ENCODE measurements around the gene CFAP46. TPM values are rescaled to one million over a fixed set of nuclear protein-coding genes. Genes with fewer than 3 reads are reported as not detected.

CFAP46 gene
- polyA plus RNA-seq, 1 donor from 2014 or later = 2.6 TPM

DNA sequence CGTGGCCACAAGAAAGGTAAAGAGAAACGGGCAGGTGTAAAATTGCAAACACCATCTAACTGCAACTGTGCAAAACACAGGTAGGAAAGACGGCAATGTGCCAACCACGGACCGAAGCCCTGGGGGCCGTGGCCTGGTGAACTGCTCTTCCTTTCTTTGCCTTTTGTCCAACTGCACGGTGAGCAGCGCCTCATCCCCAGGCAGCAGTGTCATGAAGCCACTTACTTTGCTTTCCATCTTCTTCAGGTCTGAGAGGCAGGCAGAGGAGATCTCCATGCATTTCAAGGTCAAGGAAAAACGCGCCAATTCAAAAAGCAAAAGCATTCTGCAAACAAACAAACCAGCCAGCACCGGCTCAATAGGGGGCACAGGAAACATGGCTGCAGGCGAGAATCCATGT is 12.9 kb downstream of the CFAP46 start:
- Histone ChIP-seq H3K4me2 (ENCODE audit: low read length) (no peak overlapping the region), H3K9me3 (ENCODE audit: low read length) (no peaks in the 10 kb centered on the region), H3K9ac (ENCODE audit: low read length) (no peak overlapping the region), H3K27ac (ENCODE audit: low read length) (no peak overlapping the region), H4K20me1 (ENCODE audit: insufficient read depth) (no peaks in the 10 kb centered on the region), H3K27me3 (ENCODE audit: insufficient read depth, low read depth, low read length) (no peaks in the 10 kb centered on the region), H3K9me2 (ENCODE audit: insufficient read depth, low read length) (no peaks in the 10 kb centered on the region), H2AFZ (ENCODE audit: low read depth, low read length) (no peak overlapping the region), H3K4me3 (ENCODE audit: low read length) (no peak overlapping the region), H3K36me3 (ENCODE audit: insufficient read depth, low read length) (no peaks in the 10 kb centered on the region), H3F3A (ENCODE audit: insufficient read depth, low read length, poor library complexity, severe bottlenecking) (no peaks in the 10 kb centered on the region), H3K79me2 (replicated peaks; ENCODE audit: insufficient read depth, low read length) (no peaks in the 10 kb centered on the region)
- no peak for TF ChIP-seq RAD21 (conservative IDR thresholded peaks at IDR 0.05)
- TF ChIP-seq EZH2 (IDR thresholded peaks at IDR 0.05; ENCODE audit: borderline replicate concordance, insufficient read depth, low read length, poor library complexity, severe bottlenecking) = no peak
- no peak for TF ChIP-seq SMC3 (conservative IDR thresholded peaks at IDR 0.05; ENCODE audit: poor library complexity)
- TF ChIP-seq, protein P1, sequence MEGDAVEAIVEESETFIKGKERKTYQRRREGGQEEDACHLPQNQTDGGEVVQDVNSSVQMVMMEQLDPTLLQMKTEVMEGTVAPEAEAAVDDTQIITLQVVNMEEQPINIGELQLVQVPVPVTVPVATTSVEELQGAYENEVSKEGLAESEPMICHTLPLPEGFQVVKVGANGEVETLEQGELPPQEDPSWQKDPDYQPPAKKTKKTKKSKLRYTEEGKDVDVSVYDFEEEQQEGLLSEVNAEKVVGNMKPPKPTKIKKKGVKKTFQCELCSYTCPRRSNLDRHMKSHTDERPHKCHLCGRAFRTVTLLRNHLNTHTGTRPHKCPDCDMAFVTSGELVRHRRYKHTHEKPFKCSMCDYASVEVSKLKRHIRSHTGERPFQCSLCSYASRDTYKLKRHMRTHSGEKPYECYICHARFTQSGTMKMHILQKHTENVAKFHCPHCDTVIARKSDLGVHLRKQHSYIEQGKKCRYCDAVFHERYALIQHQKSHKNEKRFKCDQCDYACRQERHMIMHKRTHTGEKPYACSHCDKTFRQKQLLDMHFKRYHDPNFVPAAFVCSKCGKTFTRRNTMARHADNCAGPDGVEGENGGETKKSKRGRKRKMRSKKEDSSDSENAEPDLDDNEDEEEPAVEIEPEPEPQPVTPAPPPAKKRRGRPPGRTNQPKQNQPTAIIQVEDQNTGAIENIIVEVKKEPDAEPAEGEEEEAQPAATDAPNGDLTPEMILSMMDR (IDR thresholded peaks at IDR 0.05; ENCODE audit: poor library complexity, severe bottlenecking) = no peak
- no peak for TF ChIP-seq MXI1 (conservative IDR thresholded peaks at IDR 0.05; ENCODE audit: poor library complexity, severe bottlenecking)
- no peak for TF ChIP-seq EP300 (conservative IDR thresholded peaks at IDR 0.05; ENCODE audit: poor library complexity, severe bottlenecking)
- TF ChIP-seq POLR2AphosphoS5 (IDR thresholded peaks at IDR 0.05) = no peak
- no peak for TF ChIP-seq TAF1 (IDR thresholded peaks at IDR 0.05; ENCODE audit: low read depth)
- TF ChIP-seq, protein P2, sequence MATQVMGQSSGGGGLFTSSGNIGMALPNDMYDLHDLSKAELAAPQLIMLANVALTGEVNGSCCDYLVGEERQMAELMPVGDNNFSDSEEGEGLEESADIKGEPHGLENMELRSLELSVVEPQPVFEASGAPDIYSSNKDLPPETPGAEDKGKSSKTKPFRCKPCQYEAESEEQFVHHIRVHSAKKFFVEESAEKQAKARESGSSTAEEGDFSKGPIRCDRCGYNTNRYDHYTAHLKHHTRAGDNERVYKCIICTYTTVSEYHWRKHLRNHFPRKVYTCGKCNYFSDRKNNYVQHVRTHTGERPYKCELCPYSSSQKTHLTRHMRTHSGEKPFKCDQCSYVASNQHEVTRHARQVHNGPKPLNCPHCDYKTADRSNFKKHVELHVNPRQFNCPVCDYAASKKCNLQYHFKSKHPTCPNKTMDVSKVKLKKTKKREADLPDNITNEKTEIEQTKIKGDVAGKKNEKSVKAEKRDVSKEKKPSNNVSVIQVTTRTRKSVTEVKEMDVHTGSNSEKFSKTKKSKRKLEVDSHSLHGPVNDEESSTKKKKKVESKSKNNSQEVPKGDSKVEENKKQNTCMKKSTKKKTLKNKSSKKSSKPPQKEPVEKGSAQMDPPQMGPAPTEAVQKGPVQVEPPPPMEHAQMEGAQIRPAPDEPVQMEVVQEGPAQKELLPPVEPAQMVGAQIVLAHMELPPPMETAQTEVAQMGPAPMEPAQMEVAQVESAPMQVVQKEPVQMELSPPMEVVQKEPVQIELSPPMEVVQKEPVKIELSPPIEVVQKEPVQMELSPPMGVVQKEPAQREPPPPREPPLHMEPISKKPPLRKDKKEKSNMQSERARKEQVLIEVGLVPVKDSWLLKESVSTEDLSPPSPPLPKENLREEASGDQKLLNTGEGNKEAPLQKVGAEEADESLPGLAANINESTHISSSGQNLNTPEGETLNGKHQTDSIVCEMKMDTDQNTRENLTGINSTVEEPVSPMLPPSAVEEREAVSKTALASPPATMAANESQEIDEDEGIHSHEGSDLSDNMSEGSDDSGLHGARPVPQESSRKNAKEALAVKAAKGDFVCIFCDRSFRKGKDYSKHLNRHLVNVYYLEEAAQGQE (IDR thresholded peaks at IDR 0.05; ENCODE audit: borderline replicate concordance) = no peak

DNA sequence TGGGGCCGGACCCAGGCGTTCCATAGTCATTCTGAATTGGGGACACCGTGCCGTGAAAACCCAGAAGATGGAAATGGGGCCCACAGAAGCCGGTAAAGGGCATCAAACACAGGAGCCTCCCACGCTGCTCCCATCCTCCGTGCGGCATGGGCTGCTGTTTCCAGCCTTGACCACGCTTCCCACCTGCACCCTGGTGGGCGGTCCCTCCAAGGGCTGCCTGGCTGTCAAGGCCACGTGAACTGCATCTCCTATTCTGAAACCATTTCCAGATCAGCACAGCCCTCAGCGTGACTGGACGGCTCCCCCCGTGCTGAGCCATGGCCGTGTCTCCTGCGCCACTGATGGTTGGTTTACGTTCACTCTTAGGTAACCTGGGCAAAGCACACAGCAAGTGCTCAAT is 14.1 kb downstream of the CFAP46 start:
- Histone ChIP-seq H3K9me2 (ENCODE audit: insufficient read depth, low read length) (no peaks in the 10 kb centered on the region), H3K36me3 (ENCODE audit: insufficient read depth, low read length) (no peaks in the 10 kb centered on the region), H3K4me2 (ENCODE audit: low read length) (no peak overlapping the region), H3K27ac (ENCODE audit: low read length) (no peak overlapping the region), H3K4me3 (ENCODE audit: low read length) (no peak overlapping the region), H3F3A (ENCODE audit: insufficient read depth, low read length, poor library complexity, severe bottlenecking) (no peaks in the 10 kb centered on the region), H3K79me2 (replicated peaks; ENCODE audit: insufficient read depth, low read length) (no peaks in the 10 kb centered on the region), H3K9ac (ENCODE audit: low read length) (no peak overlapping the region), H3K9me3 (ENCODE audit: low read length) (no peaks in the 10 kb centered on the region), H3K27me3 (ENCODE audit: insufficient read depth, low read depth, low read length) (no peaks in the 10 kb centered on the region), H2AFZ (ENCODE audit: low read depth, low read length) (no peak overlapping the region), H4K20me1 (ENCODE audit: insufficient read depth) (no peaks in the 10 kb centered on the region)
- TF ChIP-seq POLR2AphosphoS5 (IDR thresholded peaks at IDR 0.05) (no peak), TAF1 (IDR thresholded peaks at IDR 0.05; ENCODE audit: low read depth) (no peak), RAD21 (conservative IDR thresholded peaks at IDR 0.05) (no peak), SMC3 (conservative IDR thresholded peaks at IDR 0.05; ENCODE audit: poor library complexity) (no peak), EZH2 (IDR thresholded peaks at IDR 0.05; ENCODE audit: borderline replicate concordance, insufficient read depth, low read length, poor library complexity, severe bottlenecking) (no peak), MXI1 (conservative IDR thresholded peaks at IDR 0.05; ENCODE audit: poor library complexity, severe bottlenecking) (no peak), EP300 (conservative IDR thresholded peaks at IDR 0.05; ENCODE audit: poor library complexity, severe bottlenecking) (no peak)
- TF ChIP-seq, protein P1 (IDR thresholded peaks at IDR 0.05; ENCODE audit: poor library complexity, severe bottlenecking) = no peak
- TF ChIP-seq, protein P2 (IDR thresholded peaks at IDR 0.05; ENCODE audit: borderline replicate concordance) = no peak

All from neural cell (in vitro differentiated cells).